ENCODE results near the gene TAL2. TPM values are rescaled to one million over a fixed set of nuclear protein-coding genes. Genes with fewer than 3 reads are reported as not detected.
"Not testable (repeated sequence)": the region's sequence is repeated elsewhere in the genome, so short reads cannot be mapped to it uniquely, and the experiment has no call there.

Gene TAL2
- total RNA-seq, 2 donors from 2014 or later, result not detected

DNA sequence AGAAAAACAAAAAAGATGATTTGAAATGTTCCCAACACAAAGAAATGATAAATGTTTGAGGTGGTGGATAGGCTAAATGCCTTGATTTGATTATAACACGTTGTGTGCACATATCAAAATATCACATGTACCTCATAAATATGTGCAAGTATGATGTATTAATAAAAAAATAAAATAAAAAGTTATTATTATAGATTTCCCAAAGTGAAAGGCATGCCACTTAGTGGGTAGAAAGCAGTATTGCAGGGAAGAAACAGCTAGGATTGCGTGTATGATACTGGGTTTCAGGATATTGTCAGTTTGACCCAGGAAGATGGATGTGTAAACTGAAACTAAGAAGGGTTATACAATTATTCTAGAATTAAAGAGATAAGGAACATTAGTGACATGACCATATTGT lies 28.5 kb downstream of the TAL2 start:
- no peak overlapping the region for H3K27ac Mint-ChIP-seq
- H3K4me3 Mint-ChIP-seq, result no peak overlapping the region
- peaks cover 12% of the 10 kb centered on the region for H3K4me1 Mint-ChIP-seq

DNA sequence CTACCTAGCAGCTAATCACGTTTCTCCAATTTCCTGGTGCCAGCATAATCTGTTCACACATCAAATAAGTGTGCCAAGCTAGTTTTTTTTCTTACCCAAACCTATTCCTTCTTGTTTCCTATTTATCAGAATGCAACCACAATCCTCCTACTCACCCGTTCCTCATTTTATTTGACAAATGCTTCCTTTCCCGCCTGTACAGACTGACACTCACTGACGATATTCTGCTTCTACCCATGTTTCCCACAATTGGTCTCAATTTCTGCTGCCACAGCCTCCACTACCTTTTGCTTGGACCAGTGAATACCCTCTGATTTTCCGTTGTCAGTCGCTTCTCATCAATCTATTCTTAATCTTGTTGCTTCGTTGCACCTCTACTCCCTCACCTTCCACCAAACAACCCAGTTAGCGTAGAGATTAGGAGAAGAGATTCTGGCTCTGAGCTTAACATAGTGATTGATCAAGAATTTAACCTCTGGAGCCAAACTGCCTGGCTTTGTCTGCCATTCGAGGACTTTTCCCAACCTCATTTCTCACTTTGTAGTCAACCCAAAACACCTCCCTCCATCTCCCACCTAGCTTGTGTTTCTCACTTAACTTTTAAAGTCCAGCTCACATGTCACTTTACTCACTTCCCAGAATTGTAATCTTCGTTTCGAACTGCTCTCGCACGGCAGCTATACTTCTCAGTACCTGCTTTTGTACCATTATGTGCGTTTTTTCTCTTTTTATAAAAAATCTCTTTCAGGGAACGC lies 31.4 kb downstream of the TAL2 start:
- H3K36me3 Mint-ChIP-seq (ENCODE audit: low read depth), result no peaks in the 10 kb centered on the region
- no peaks in the 10 kb centered on the region for H3K9me3 Mint-ChIP-seq
- H3K27ac Mint-ChIP-seq, result peak overlapping the region; percentile 1
- peak overlapping the region; percentile 85 for H3K4me3 Mint-ChIP-seq
- ATAC-seq (replicated peaks), result peak; percentile 5
- peaks cover 12% of the 10 kb centered on the region for H3K4me1 Mint-ChIP-seq
- peaks cover 10% of the 10 kb centered on the region for H3K27me3 Mint-ChIP-seq

More for the DNA sequence above, 28.5 kb downstream of the TAL2 start:
- H3K27me3 Mint-ChIP-seq, result peaks cover 18% of the 10 kb centered on the region
- no peak for ATAC-seq (replicated peaks)
- no peaks in the 10 kb centered on the region for H3K9me3 Mint-ChIP-seq
- no peaks in the 10 kb centered on the region for H3K36me3 Mint-ChIP-seq (ENCODE audit: low read depth)

DNA sequence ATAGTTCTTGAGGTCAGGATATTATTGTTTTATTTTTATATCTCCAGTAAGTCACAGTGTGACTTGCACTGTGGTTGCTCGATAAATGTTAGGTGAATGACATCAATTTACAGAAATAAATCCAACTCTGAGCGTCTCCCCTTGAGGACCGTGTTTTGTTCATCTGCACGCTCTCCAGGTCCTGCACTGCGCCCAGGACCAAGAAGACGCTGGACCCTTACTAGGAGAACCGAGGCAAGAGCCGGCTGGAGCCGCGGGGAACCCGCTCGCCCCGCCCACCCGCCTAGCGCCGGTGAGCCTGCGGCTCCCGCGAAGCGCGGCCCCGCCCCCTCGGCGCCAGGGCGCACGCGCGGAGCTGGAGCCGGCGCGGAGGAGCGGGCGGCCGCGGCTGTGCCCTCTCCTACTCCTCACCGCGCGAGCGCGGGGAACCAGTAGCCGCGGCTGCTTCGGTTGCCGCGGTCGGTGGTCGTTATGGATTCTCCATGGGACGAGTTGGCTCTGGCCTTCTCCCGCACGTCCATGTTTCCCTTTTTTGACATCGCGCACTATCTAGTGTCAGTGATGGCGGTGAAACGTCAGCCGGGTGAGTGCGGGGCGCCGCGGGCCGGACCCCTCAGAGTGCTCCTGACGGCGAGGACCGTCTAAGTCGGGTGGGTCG lies 32.1 kb downstream of the TAL2 start, which contains the start of gene TMEM38B:
TSS of gene TMEM38B (plus strand) at position 352 of the 658 bp plus-strand sequence. CDS start at position 472, 120 bp downstream.
- Mint-ChIP-seq H3K9me3 (no peaks in the 10 kb centered on the region), H3K27ac (peak within 1 kb of the TSS; percentile 11), H3K27me3 (peaks cover 10% of the 10 kb centered on the region), H3K4me1 (peaks cover 12% of the 10 kb centered on the region), H3K36me3 (ENCODE audit: low read depth) (no peaks in the 10 kb centered on the region), H3K4me3 (peak within 1 kb of the TSS; percentile 85)
- peak; percentile 89 for ATAC-seq (replicated peaks)

DNA sequence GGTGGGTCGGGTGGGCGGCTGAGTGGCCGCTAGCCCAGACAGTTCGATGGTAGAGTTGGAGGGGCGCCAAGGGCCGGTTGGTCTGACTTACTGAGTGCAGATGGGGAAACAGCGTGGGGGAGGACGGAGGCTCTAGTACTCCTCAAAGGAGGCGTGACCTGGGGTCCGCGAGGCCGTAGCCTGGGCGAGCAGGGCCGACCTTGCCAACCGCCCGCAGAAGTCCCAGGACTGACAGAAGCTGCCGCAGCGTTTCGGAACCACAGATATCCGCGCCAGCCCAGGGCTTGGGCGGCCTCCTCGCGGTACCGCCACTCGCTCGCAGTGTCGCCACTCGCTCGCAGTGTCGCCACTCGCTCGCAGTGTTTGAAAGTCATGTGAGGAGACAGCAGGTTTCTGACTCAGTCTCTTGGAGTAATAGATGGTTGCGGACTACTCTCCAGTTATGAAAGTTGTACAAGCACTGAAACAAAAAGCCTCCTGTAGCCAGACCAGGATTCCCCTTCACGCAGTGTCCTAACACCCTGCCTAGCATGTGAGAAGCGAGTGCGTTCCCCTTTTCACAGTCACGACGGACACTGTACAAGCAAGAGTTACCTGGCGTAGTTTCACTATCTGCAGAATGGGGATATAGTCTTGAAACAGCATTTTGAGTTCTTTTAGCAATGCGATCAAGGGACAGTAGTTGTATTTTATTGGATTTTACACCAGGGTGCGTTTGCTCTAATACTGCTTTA lies 32.8 kb downstream of the TAL2 start:
- Mint-ChIP-seq H3K36me3 (ENCODE audit: low read depth) (no peaks in the 10 kb centered on the region), H3K27ac (peak overlapping the region; percentile 11), H3K4me3 (peak overlapping the region; percentile 85), H3K27me3 (peaks cover 5% of the 10 kb centered on the region), H3K9me3 (no peaks in the 10 kb centered on the region), H3K4me1 (peaks cover 12% of the 10 kb centered on the region)
- ATAC-seq (replicated peaks), result peak; percentile 80

DNA sequence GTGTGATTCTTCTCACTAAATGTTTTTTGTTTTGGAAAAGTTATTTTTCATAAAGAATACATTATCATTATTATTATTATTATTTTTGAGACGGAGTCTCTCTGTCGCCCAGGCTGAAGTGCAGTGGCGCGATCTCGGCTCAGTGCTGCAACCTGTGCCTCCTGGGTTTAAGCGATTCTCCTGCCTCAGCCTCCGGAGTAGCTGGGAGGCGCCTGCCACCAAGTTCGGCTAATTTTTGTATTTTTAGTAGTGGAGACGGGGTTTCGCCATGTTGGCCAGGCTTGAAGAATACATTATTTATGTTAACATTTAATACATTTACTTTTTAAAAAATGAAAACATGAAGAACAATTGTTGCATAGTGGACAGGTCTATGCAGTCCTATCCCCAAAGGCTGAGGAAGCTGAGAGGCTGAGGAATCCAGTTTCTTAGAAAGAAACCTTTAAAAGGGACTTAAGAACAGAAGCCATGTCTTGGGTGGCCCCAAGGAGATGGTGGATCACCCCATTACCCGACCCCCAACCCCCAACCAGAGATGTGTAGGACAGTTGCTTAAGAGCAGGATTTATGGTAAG lies 34.0 kb downstream of the TAL2 start:
- no peak overlapping the region for H3K27ac Mint-ChIP-seq
- H3K36me3 Mint-ChIP-seq (ENCODE audit: low read depth), result no peaks in the 10 kb centered on the region
- no peak for ATAC-seq (replicated peaks)
- H3K9me3 Mint-ChIP-seq, result no peaks in the 10 kb centered on the region
- H3K4me1 Mint-ChIP-seq, result peaks cover 12% of the 10 kb centered on the region
- peaks cover 5% of the 10 kb centered on the region for H3K27me3 Mint-ChIP-seq
- H3K4me3 Mint-ChIP-seq, result no peak overlapping the region

DNA sequence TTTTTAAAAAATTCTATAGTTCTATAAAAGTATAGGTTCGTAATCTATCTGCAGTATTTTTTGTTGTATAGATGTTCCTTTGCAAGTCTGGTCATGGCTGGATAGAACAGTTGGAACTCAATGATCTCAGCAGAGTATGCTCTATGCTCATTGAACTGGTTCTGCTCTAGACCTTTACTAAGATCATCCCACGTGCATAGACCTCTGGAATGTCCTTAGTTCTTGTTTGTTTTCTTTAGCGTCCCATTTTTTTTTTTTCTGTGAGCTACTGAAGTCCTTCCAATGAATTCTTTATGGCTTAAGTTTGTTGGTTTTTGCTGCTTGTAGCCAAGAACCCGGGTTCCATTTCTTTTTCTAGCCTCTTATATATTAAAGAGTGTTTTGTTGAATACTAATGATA lies 35.6 kb downstream of the TAL2 start:
- Mint-ChIP-seq H3K4me3 (no peak overlapping the region), H3K36me3 (ENCODE audit: low read depth) (no peaks in the 10 kb centered on the region), H3K4me1 (peaks cover 12% of the 10 kb centered on the region), H3K9me3 (no peaks in the 10 kb centered on the region), H3K27ac (no peak overlapping the region), H3K27me3 (peaks cover 5% of the 10 kb centered on the region)
- ATAC-seq (replicated peaks), result no peak

DNA sequence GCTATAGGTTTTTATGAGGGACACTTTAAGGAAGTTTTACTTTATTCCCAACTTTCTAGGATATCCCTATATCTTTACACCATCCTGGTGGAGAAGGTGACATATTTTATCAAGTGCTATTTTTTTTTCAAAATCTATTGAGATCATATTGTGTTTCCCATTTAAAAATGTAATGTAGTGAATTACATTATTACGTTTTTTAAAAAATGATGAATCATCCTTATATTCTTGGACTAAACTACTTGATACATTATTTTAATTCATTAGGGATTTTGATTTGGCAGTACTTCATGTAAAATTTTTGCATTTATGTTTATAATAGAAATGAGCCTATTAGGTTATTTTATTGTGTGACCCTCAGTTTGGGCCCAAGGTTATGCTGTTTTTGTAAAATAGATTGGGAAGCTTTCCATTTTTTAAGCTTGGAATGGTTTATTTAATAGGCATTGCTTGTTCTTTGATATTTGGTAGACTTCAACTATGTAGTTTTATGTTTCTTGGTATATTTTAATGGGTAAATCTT lies 36.2 kb downstream of the TAL2 start:
- Mint-ChIP-seq H3K27ac (no peak overlapping the region), H3K36me3 (ENCODE audit: low read depth) (no peaks in the 10 kb centered on the region), H3K9me3 (no peaks in the 10 kb centered on the region), H3K27me3 (peaks cover 3% of the 10 kb centered on the region), H3K4me3 (no peak overlapping the region), H3K4me1 (peaks cover 10% of the 10 kb centered on the region)
- ATAC-seq (replicated peaks), result no peak

DNA sequence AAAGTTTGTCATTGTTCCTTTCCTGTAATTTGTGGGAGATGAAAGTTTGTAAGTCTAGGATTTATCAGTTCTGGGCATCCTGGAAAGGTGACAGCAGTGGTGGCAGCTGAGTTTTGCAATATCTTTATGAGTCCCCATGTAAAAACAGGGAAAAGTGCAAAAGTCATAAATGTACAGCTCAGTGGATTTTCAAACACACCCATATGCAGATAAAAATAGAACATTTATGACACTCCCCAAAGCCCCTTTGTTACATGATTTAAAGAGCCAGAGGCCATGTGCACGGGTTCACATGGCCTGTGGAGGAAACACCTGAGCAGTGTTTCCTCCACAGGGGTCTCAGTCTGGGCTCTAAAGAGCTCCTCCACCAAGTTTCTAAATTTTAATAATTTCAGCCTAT lies 38.4 kb downstream of the TAL2 start:
- H3K27me3 Mint-ChIP-seq, result no peaks in the 10 kb centered on the region
- no peak overlapping the region for H3K4me3 Mint-ChIP-seq
- no peaks in the 10 kb centered on the region for H3K4me1 Mint-ChIP-seq
- ATAC-seq (replicated peaks), result no peak
- H3K36me3 Mint-ChIP-seq (ENCODE audit: low read depth), result no peaks in the 10 kb centered on the region
- H3K27ac Mint-ChIP-seq, result no peak overlapping the region
- H3K9me3 Mint-ChIP-seq, result no peaks in the 10 kb centered on the region

DNA sequence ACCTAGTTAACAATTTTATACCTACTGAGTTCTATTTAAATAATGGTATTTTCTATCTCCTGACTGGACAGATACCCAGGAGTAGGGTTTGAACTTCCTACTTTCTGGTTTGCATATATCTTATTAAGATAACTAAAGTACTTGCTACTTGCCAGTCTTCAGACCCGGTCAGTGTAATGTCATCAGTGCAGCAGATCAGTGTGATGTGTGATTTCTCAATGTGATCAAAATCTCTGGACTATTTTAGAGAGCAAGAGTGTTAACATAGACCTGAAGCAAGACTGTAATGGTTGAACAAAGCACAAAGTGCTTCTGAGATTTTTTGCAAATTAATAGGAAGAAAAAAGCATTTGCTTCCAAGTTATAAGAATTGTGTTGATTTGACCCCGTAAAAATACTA lies 38.9 kb downstream of the TAL2 start:
- H3K4me3 Mint-ChIP-seq, result no peak overlapping the region
- peaks cover 4% of the 10 kb centered on the region for H3K36me3 Mint-ChIP-seq (ENCODE audit: low read depth)
- no peaks in the 10 kb centered on the region for H3K27me3 Mint-ChIP-seq
- no peak for ATAC-seq (replicated peaks)
- H3K9me3 Mint-ChIP-seq, result no peaks in the 10 kb centered on the region
- no peaks in the 10 kb centered on the region for H3K4me1 Mint-ChIP-seq
- H3K27ac Mint-ChIP-seq, result no peak overlapping the region

DNA sequence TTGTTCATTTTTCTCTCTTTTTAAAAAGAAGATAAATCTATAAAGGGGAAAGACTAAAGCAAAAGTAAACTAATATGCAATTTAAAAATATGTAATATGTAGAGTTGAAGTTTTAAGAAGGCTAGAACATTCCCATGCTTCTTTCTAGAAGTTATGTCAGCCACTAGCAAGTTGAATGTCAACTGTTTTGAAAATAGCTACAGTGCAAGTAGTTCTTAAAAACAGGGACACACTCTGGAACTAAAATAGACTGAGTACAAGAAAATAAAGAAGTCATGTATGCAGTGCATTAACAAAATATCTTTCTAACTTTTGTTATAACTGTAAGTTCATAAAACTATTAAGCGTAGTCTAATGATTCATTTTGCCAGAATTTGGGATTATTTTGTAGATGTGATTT lies 40.0 kb downstream of the TAL2 start:
- H3K4me1 Mint-ChIP-seq, result no peaks in the 10 kb centered on the region
- no peaks in the 10 kb centered on the region for H3K9me3 Mint-ChIP-seq
- H3K4me3 Mint-ChIP-seq, result no peak overlapping the region
- no peak overlapping the region for H3K27ac Mint-ChIP-seq
- H3K36me3 Mint-ChIP-seq (ENCODE audit: low read depth), result peaks cover 6% of the 10 kb centered on the region
- no peaks in the 10 kb centered on the region for H3K27me3 Mint-ChIP-seq
- ATAC-seq (replicated peaks), result no peak

DNA sequence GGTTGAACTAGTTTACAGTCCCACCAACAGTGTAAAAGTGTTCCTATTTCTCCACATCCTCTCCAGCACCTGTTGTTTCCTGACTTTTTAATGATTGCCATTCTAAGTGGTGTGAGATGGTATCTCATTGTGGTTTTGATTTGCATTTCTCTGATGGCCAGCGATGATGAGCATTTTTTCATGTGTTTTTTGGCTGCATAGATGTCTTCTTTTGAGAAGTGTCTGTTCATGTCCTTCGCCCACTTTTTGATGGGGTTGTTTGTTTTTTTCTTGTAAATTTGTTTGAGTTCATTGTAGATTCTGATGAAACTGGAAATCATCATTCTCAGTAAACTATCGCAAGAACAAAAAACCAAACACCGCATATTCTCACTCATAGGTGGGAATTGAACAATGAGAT lies 41.4 kb downstream of the TAL2 start:
- not testable (repeated sequence) for H3K4me1 Mint-ChIP-seq; ATAC-seq (replicated peaks); H3K4me3 Mint-ChIP-seq; H3K9me3 Mint-ChIP-seq; H3K27ac Mint-ChIP-seq; H3K27me3 Mint-ChIP-seq; H3K36me3 Mint-ChIP-seq (ENCODE audit: low read depth)

DNA sequence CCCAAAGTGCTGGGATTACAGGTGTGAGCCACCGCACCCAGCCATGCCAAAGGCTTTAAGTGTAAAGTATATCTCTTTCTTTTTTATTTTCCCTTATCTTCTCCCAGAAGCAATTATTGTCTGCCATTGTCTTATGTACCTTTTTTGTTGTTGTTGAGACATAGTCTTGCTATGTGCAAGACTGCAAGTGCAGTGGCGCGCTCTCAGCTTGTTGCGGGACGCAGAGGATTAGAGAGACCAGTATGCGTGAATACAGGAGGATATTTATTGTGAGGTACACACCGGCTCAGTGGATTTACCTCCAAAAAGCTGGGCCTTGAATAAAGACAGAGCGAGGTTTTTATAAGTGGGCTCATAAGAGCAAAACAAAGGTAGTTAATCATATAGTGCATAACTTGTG lies 43.9 kb downstream of the TAL2 start:
- Mint-ChIP-seq H3K36me3 (ENCODE audit: low read depth) (peaks cover 12% of the 10 kb centered on the region), H3K27me3 (no peaks in the 10 kb centered on the region), H3K27ac (no peak overlapping the region), H3K4me3 (no peak overlapping the region), H3K4me1 (peaks cover 4% of the 10 kb centered on the region), H3K9me3 (no peaks in the 10 kb centered on the region)
- ATAC-seq (replicated peaks), result no peak

DNA sequence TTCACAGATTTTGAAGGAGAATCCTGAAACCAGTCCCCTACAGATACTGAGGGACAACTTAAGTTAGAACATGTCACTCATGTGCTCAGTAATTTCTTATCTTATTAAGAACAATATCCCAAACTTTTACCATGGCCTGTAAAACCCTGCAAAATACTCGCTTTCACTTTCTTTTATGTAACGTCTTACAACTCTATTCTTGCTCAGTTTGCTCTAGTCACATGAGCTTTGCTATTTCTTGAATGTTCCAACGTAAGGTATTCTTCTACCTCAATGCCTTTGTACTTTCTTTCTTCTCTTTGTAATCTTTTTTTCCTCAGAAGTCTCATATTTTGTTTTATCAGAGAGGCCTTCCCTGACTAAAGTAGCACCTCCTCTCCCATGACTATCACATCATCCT lies 46.1 kb downstream of the TAL2 start:
- Mint-ChIP-seq H3K27ac (no peak overlapping the region), H3K4me3 (peak overlapping the region; percentile 40), H3K9me3 (no peaks in the 10 kb centered on the region), H3K36me3 (ENCODE audit: low read depth) (peaks cover 12% of the 10 kb centered on the region), H3K27me3 (no peaks in the 10 kb centered on the region), H3K4me1 (peaks cover 4% of the 10 kb centered on the region)
- no peak for ATAC-seq (replicated peaks)

DNA sequence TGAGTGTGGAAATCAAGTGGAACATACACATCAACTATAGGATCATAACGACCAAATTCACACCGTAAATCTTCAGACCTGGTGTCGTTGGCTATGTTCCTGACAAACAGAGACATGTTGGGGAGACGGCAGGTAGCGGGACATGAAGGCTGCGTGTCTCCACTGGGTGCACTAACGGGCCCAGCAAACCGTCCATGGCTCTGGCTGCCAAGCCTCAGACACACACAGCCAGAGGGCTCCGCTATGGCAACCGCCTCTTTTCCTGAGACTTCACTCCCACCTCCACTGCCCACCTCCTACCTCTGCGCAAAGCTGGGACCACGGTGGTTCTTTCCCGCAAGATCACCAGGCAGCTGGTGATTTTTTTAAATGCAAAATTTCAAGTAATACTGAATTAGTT lies 48.4 kb downstream of the TAL2 start:
- Mint-ChIP-seq H3K9me3 (no peaks in the 10 kb centered on the region), H3K4me1 (peaks cover 4% of the 10 kb centered on the region), H3K4me3 (no peak overlapping the region), H3K27ac (no peak overlapping the region), H3K36me3 (ENCODE audit: low read depth) (peaks cover 12% of the 10 kb centered on the region), H3K27me3 (no peaks in the 10 kb centered on the region)
- ATAC-seq (replicated peaks), result no peak
